ENCODE data around the gene NKAIN2.

- TF ChIP-seq ISL1 (CRISPR knock-in tag; IDR thresholded peaks at IDR 0.05) (no peak), CSDC2 (CRISPR knock-in tag; IDR thresholded peaks at IDR 0.05) (no peak), ZFP3 (CRISPR knock-in tag; IDR thresholded peaks at IDR 0.05) (no peak), ZFP30 (CRISPR knock-in tag; IDR thresholded peaks at IDR 0.05) (no peak), ARNTL (CRISPR knock-in tag; IDR thresholded peaks at IDR 0.05; ENCODE audit: borderline replicate concordance, low read depth) (no peak), TSHZ2 (CRISPR knock-in tag; IDR thresholded peaks at IDR 0.05) (no peak), OSR1 (CRISPR knock-in tag; IDR thresholded peaks at IDR 0.05) (no peak), RARB (CRISPR knock-in tag; IDR thresholded peaks at IDR 0.05) (no peak), SNAI2 (CRISPR knock-in tag; IDR thresholded peaks at IDR 0.05) (no peak), ESRRG (CRISPR knock-in tag; IDR thresholded peaks at IDR 0.05) (no peak), ZNF8 (CRISPR knock-in tag; IDR thresholded peaks at IDR 0.05) (no peak)
- TF ChIP-seq, protein P1, sequence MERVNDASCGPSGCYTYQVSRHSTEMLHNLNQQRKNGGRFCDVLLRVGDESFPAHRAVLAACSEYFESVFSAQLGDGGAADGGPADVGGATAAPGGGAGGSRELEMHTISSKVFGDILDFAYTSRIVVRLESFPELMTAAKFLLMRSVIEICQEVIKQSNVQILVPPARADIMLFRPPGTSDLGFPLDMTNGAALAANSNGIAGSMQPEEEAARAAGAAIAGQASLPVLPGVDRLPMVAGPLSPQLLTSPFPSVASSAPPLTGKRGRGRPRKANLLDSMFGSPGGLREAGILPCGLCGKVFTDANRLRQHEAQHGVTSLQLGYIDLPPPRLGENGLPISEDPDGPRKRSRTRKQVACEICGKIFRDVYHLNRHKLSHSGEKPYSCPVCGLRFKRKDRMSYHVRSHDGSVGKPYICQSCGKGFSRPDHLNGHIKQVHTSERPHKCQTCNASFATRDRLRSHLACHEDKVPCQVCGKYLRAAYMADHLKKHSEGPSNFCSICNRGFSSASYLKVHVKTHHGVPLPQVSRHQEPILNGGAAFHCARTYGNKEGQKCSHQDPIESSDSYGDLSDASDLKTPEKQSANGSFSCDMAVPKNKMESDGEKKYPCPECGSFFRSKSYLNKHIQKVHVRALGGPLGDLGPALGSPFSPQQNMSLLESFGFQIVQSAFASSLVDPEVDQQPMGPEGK (CRISPR knock-in tag; IDR thresholded peaks at IDR 0.05; ENCODE audit: borderline replicate concordance) = no peak
- TF ChIP-seq, protein P2, sequence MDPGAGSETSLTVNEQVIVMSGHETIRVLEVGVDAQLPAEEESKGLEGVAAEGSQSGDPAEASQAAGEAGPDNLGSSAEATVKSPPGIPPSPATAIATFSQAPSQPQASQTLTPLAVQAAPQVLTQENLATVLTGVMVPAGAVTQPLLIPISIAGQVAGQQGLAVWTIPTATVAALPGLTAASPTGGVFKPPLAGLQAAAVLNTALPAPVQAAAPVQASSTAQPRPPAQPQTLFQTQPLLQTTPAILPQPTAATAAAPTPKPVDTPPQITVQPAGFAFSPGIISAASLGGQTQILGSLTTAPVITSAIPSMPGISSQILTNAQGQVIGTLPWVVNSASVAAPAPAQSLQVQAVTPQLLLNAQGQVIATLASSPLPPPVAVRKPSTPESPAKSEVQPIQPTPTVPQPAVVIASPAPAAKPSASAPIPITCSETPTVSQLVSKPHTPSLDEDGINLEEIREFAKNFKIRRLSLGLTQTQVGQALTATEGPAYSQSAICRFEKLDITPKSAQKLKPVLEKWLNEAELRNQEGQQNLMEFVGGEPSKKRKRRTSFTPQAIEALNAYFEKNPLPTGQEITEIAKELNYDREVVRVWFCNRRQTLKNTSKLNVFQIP (CRISPR knock-in tag; IDR thresholded peaks at IDR 0.05; ENCODE audit: borderline replicate concordance, low read depth) = no peak
These were observed 225.9 kb downstream of the NKAIN2 start for GRCh38 chr6:124029567-124029966.
